ENCODE data around the gene MRPL24.

MRPL24 gene

GRCh38 chr1:156751757-156752481, 11.0 kb upstream of the MRPL24 start:
- no peaks in the 10 kb centered on the region; the same call in 1 of the 2 replicates for H3K9me3 ChIP-seq
- H3K4me1 ChIP-seq = peaks cover 21% of the 10 kb centered on the region
- peaks cover 11% of the 10 kb centered on the region for H3K36me3 ChIP-seq (replicated peaks)
- no peaks in the 10 kb centered on the region for H3K27me3 ChIP-seq (ENCODE audit: low read depth)
- DNase-seq (ENCODE audit: low spot score in 2 of 2) = peak; percentile 90 to 99
- in situ Hi-C loops (cut with MboI; ENCODE audit: low sequenced_read_pairs) = no loop called here
- H3K4me3 ChIP-seq = peak overlapping the region; percentile 77

- in situ Hi-C loops (cut with MboI; ENCODE audit: low sequenced_read_pairs) = no loop called here
- Histone ChIP-seq H3K36me3 (replicated peaks) (peaks cover 11% of the 10 kb centered on the region), H3K9me3 (no peaks in the 10 kb centered on the region; the same call in 1 of the 2 replicates), H3K27me3 (ENCODE audit: low read depth) (no peaks in the 10 kb centered on the region), H3K4me1 (peaks cover 27% of the 10 kb centered on the region), H3K4me3 (peak within 1 kb of the TSS; percentile 77)
- no peak for DNase-seq (ENCODE audit: low spot score in 2 of 2)
These were observed 10.5 kb upstream of the MRPL24 start, which contains the start of gene HDGF for GRCh38 chr1:156751451-156751756. HDGF (minus strand) TSS chr1:156751675; CDS start chr1:156751429, 246 bp downstream.

- Histone ChIP-seq H3K36me3 (replicated peaks) (peaks cover 16% of the 10 kb centered on the region), H3K9me3 (no peaks in the 10 kb centered on the region; the same call in 1 of the 2 replicates), H3K4me3 (peak overlapping the region; percentile 77), H3K27me3 (ENCODE audit: low read depth) (no peaks in the 10 kb centered on the region), H3K4me1 (peaks cover 32% of the 10 kb centered on the region)
- in situ Hi-C loops (cut with MboI; ENCODE audit: low sequenced_read_pairs) = no loop called here
- DNase-seq (ENCODE audit: low spot score in 2 of 2) = peak in 1 of 2 experiments; percentile 56
These were observed 10.0 kb upstream of the MRPL24 start for GRCh38 chr1:156750711-156751450.

GRCh38 chr1:156750191-156750672, 9.3 kb upstream of the MRPL24 start:
- H3K4me3 ChIP-seq = peak overlapping the region; percentile 77
- in situ Hi-C loops (cut with MboI; ENCODE audit: low sequenced_read_pairs) = no loop called here
- DNase-seq (ENCODE audit: low spot score in 2 of 2) = no peak
- peaks cover 32% of the 10 kb centered on the region for H3K4me1 ChIP-seq
- H3K9me3 ChIP-seq = no peaks in the 10 kb centered on the region; the same call in 1 of the 2 replicates
- H3K36me3 ChIP-seq (replicated peaks) = peaks cover 23% of the 10 kb centered on the region
- H3K27me3 ChIP-seq (ENCODE audit: low read depth) = no peaks in the 10 kb centered on the region

GRCh38 chr1:156749419-156750118, 8.7 kb upstream of the MRPL24 start:
- H3K4me1 ChIP-seq = peaks cover 32% of the 10 kb centered on the region

GRCh38 chr1:156748670-156749418, 8.0 kb upstream of the MRPL24 start:
- in situ Hi-C loops (cut with MboI; ENCODE audit: low sequenced_read_pairs) = no loop called here
- Histone ChIP-seq H3K36me3 (replicated peaks) (peaks cover 34% of the 10 kb centered on the region), H3K4me3 (peak overlapping the region; percentile 77), H3K27me3 (ENCODE audit: low read depth) (no peaks in the 10 kb centered on the region), H3K4me1 (peaks cover 32% of the 10 kb centered on the region), H3K9me3 (no peaks in the 10 kb centered on the region; the same call in 1 of the 2 replicates)
- DNase-seq (ENCODE audit: low spot score in 2 of 2) = peak in 1 of 2 experiments; percentile 42

More at GRCh38 chr1:156749419-156750118, 8.7 kb upstream of the MRPL24 start:
- in situ Hi-C loops (cut with MboI; ENCODE audit: low sequenced_read_pairs) = no loop called here
- Histone ChIP-seq H3K27me3 (ENCODE audit: low read depth) (no peaks in the 10 kb centered on the region), H3K36me3 (replicated peaks) (peaks cover 29% of the 10 kb centered on the region), H3K9me3 (no peaks in the 10 kb centered on the region; the same call in 1 of the 2 replicates), H3K4me3 (peak overlapping the region; percentile 77)
- DNase-seq (ENCODE audit: low spot score in 2 of 2) = no peak

GRCh38 chr1:156747742-156748669, 7.1 kb upstream of the MRPL24 start:
- H3K36me3 ChIP-seq (replicated peaks) = peaks cover 42% of the 10 kb centered on the region
- peak overlapping the region; percentile 77 for H3K4me3 ChIP-seq
- no peaks in the 10 kb centered on the region for H3K27me3 ChIP-seq (ENCODE audit: low read depth)
- in situ Hi-C loops (cut with MboI; ENCODE audit: low sequenced_read_pairs) = no loop called here
- H3K4me1 ChIP-seq = peaks cover 32% of the 10 kb centered on the region
- H3K9me3 ChIP-seq = no peaks in the 10 kb centered on the region; the same call in 1 of the 2 replicates
- DNase-seq (ENCODE audit: low spot score in 2 of 2) = no peak

- H3K27me3 ChIP-seq (ENCODE audit: low read depth) = no peaks in the 10 kb centered on the region
- no peaks in the 10 kb centered on the region; the same call in 1 of the 2 replicates for H3K9me3 ChIP-seq
- H3K36me3 ChIP-seq (replicated peaks) = peaks cover 46% of the 10 kb centered on the region
- peak; percentile 76 to 97 for DNase-seq (ENCODE audit: low spot score in 2 of 2)
- in situ Hi-C loops (cut with MboI; ENCODE audit: low sequenced_read_pairs) = no loop called here
- peaks cover 32% of the 10 kb centered on the region for H3K4me1 ChIP-seq
- H3K4me3 ChIP-seq = peak overlapping the region; percentile 77
These were observed 6.1 kb upstream of the MRPL24 start for GRCh38 chr1:156746728-156747631.

GRCh38 chr1:156746406-156746727, 5.5 kb upstream of the MRPL24 start:
- Histone ChIP-seq H3K4me3 (no peak overlapping the region; the same call in 1 of the 2 replicates), H3K9me3 (no peaks in the 10 kb centered on the region; the same call in 1 of the 2 replicates), H3K4me1 (peaks cover 39% of the 10 kb centered on the region), H3K27me3 (ENCODE audit: low read depth) (no peaks in the 10 kb centered on the region), H3K36me3 (replicated peaks) (peaks cover 52% of the 10 kb centered on the region)
- no peak for DNase-seq (ENCODE audit: low spot score in 2 of 2)
- in situ Hi-C loops (cut with MboI; ENCODE audit: low sequenced_read_pairs) = no loop called here

- no peak overlapping the region for H3K4me3 ChIP-seq
- no peaks in the 10 kb centered on the region for H3K27me3 ChIP-seq (ENCODE audit: low read depth)
- H3K36me3 ChIP-seq (replicated peaks) = peaks cover 52% of the 10 kb centered on the region
- H3K4me1 ChIP-seq = peaks cover 40% of the 10 kb centered on the region
- in situ Hi-C loops (cut with MboI; ENCODE audit: low sequenced_read_pairs) = no loop called here
- DNase-seq (ENCODE audit: low spot score in 2 of 2) = no peak
- H3K9me3 ChIP-seq = no peaks in the 10 kb centered on the region; the same call in 1 of the 2 replicates
These were observed 5.0 kb upstream of the MRPL24 start for GRCh38 chr1:156745881-156746280.

- in situ Hi-C loops (cut with MboI; ENCODE audit: low sequenced_read_pairs) = no loop called here
- Histone ChIP-seq H3K36me3 (replicated peaks) (peaks cover 52% of the 10 kb centered on the region), H3K4me3 (no peak overlapping the region), H3K9me3 (no peaks in the 10 kb centered on the region; the same call in 1 of the 2 replicates), H3K4me1 (peaks cover 42% of the 10 kb centered on the region), H3K27me3 (ENCODE audit: low read depth) (no peaks in the 10 kb centered on the region)
- DNase-seq (ENCODE audit: low spot score in 2 of 2) = no peak
These were observed 4.0 kb upstream of the MRPL24 start for GRCh38 chr1:156744786-156745419.
